HepG2 (cell line): ENCODE results near the gene RASGRP4. TPM values are rescaled to one million over a fixed set of nuclear protein-coding genes. Genes with fewer than 3 reads are reported as not detected.

Source experiments
- ATAC-seq: fragments of 200-7000 bp; cut with Tn5 transposase; 3 replicates; pipeline ENCODE4 v1.9.1; 2020; ENCODE audit warnings: mild to moderate bottlenecking, moderate library complexity
- BruUV-seq: library from RNA; stranded (reverse); fragments of 400-500 nt; replicated peaks from 2 replicates; lab custom pipeline; 2021; lab: Mats Ljungman, UMichigan
- CTCF ChIA-PET: fragments of 300-600 bp; formaldehyde crosslinking; extraction: SDS; loops from one replicate; lab custom pipeline; 2021; ENCODE audit warnings: low total read pairs, inconsistent platforms, low intra/inter-chr PET ratio; lab: Yijun Ruan, JAX
- POLR2A ChIA-PET: fragments of 350-600 bp; sonication (Branson Sonifier 250); formaldehyde crosslinking; loops from one replicate; lab custom pipeline; 2020; ENCODE audit warnings: antibody characterized with exemption, inconsistent platforms; lab: Yijun Ruan, JAX
- DNase-seq: peaks from one replicate; pipeline ENCODE4 v3.0.0-alpha.2; 2015; ENCODE audit warnings: low spot score
- FAIRE-seq: peaks from 3 replicates; lab custom pipeline; 2011; peaks lifted over from hg19 to GRCh38; lab: Jason Lieb, UNC
- H2AFZ ChIP-seq: one replicate; pipeline ENCODE4 v1.6.1; 2011; ENCODE audit warnings: low read length, inconsistent platforms
- H3K27ac ChIP-seq: fragments of 300-600 bp; 3 replicates; pipeline ENCODE4 v1.8.0; 2011; ENCODE audit warnings: mixed run types, mild to moderate bottlenecking, mixed read lengths, low read length, inconsistent platforms; ENCODE audit not compliant: insufficient read depth; ENCODE audit errors: extremely low read length
- H3K27me3 ChIP-seq, 2 experiments: fragments of 200-600 bp in 1 of 2; 2 replicates in 1 of 2; 3 replicates in 1 of 2; pipeline versions ENCODE4 v1.6.0 to v1.8.0; 2011; ENCODE audit warnings: low read length in 2 of 2, mild to moderate bottlenecking in 2 of 2, moderate library complexity in 2 of 2, inconsistent platforms in 1 of 2; ENCODE audit not compliant: insufficient read depth in 2 of 2, control insufficient read depth in 1 of 2
- H3K36me3 ChIP-seq, 2 experiments: fragments of 200-600 bp in 1 of 2; replicated peaks in 1 of 2; 2 replicates in 1 of 2; 3 replicates in 1 of 2; pipeline versions ENCODE4 v1.5.1 to v1.8.0; 2011; ENCODE audit warnings: low read length in 2 of 2, inconsistent platforms in 1 of 2; ENCODE audit not compliant: insufficient read depth in 2 of 2, control insufficient read depth in 1 of 2
- H3K4me1 ChIP-seq: 2 replicates; pipeline ENCODE4 v1.5.1; 2012; ENCODE audit warnings: low read length, inconsistent platforms; ENCODE audit not compliant: insufficient read depth
- H3K4me2 ChIP-seq: 2 replicates; pipeline ENCODE4 v1.6.0; 2011; ENCODE audit warnings: low read depth, low read length, inconsistent platforms
- H3K4me3 ChIP-seq, 3 experiments: fragments of 200-600 bp in 1 of 3; sonication (generic), shearing (Covaris generic) in 1 of 3; replicated peaks in 1 of 3; 2 replicates each; pipeline ENCODE4 v1.5.1; 2011 to 2016; ENCODE audit warnings: low read length in 3 of 3, inconsistent platforms in 2 of 3, low read depth in 2 of 3, mild to moderate bottlenecking in 2 of 3, control low read depth in 1 of 3, mixed read lengths in 1 of 3; ENCODE audit not compliant: insufficient read depth in 1 of 3
- H3K79me2 ChIP-seq: one replicate; pipeline ENCODE4 v1.6.1; 2011; ENCODE audit warnings: low read length, inconsistent platforms; ENCODE audit not compliant: insufficient read depth
- H3K9ac ChIP-seq: 2 replicates; pipeline ENCODE4 v1.6.0; 2011; ENCODE audit warnings: mild to moderate bottlenecking, low read depth, low read length, inconsistent platforms; ENCODE audit not compliant: insufficient read depth
- H3K9me3 ChIP-seq: 2 replicates; pipeline ENCODE4 v1.5.1; 2012; ENCODE audit warnings: mild to moderate bottlenecking, low read length
- H4K20me1 ChIP-seq: 2 replicates; pipeline ENCODE4 v1.6.0; 2011; ENCODE audit warnings: inconsistent platforms, mild to moderate bottlenecking, low read length, moderate library complexity; ENCODE audit not compliant: insufficient read depth
- CTCF ChIP-seq: sonication (generic); formaldehyde crosslinking; IDR thresholded peaks from 2 replicates; pipeline ENCODE4 v1.5.0; 2020; ENCODE audit warnings: mild to moderate bottlenecking, missing genetic modification reagents, moderate library complexity
- FOXM1 ChIP-seq: sonication (generic); formaldehyde crosslinking; IDR thresholded peaks from 2 replicates; pipeline ENCODE4 v1.5.0; 2020; ENCODE audit warnings: missing genetic modification reagents
- RAD21 ChIP-seq: fragments of 450-650 bp; formaldehyde crosslinking; IDR thresholded peaks from 2 replicates; pipeline ENCODE4 v1.5.0; 2020; ENCODE audit warnings: mild to moderate bottlenecking
- SMC3 ChIP-seq: IDR thresholded peaks from 2 replicates; pipeline ENCODE4 v1.6.1; 2011; ENCODE audit warnings: low read length, improper control_type of control experiment
- STAG1 ChIP-seq: sonication (generic); formaldehyde crosslinking; IDR thresholded peaks from 2 replicates; pipeline ENCODE4 v1.4.0; 2020; ENCODE audit warnings: missing genetic modification reagents
- XRCC5 ChIP-seq: fragments of 200-400 bp; formaldehyde crosslinking; optimal IDR thresholded peaks from 2 replicates; pipeline ENCODE3; 2017; ENCODE audit warnings: mild to moderate bottlenecking, low read length
- ZNF639 ChIP-seq: conservative IDR thresholded peaks from 2 replicates; pipeline ENCODE4 v1.6.1; 2018; ENCODE audit warnings: missing genetic modification reagents
- WGBS: methylation state at CpG from one replicate; pipeline ENCODE4 v1.1.6; 2017; ENCODE audit warnings: low lambda C conversion rate; 5-methylcytosine and 5-hydroxymethylcytosine counted together
- in situ Hi-C: cut with HindIII; loops from 2 replicates; pipeline ENCODE4 v1.10.0; 2017; ENCODE audit warnings: low pct_unique_long_range_greater_than_20kb; ENCODE audit not compliant: extremely low pct_ligation_motif_present
- intact Hi-C: fragments of 100-400 bp; cut with micrococcal nuclease; formaldehyde crosslinking; loops from one replicate; pipeline ENCODE4 v1.10.0; 2022; ENCODE audit not compliant: unreplicated experiment
- polyA plus RNA-seq, 8 experiments: library from polyadenylated mRNA; depleted of rRNA in 3 of 8; stranded (reverse) in 7 of 8; unstranded in 1 of 8; fragments of >200 nt; fragmentation: Illumina TruSeq in 4 of 8; extraction: Trizol in 4 of 8; gene quantifications; 2 replicates each; pipeline versions ENCODE4 v1.2.1 to v1.2.3, GENCODE V29; 2011 to 2016; ENCODE audit warnings: low read depth in 4 of 8, missing spikeins in 1 of 8, mixed read lengths in 1 of 8; ENCODE audit not compliant: insufficient read depth in 1 of 8
- total RNA-seq, 5 experiments: library from RNA; depleted of rRNA; stranded (reverse); fragments of >200 nt; fragmentation: Illumina TruSeq; extraction: Trizol; gene quantifications; 2 replicates each; pipeline ENCODE4 v1.2.3, GENCODE V29; 2016; ENCODE audit warnings: low read depth in 1 of 5

The RASGRP4 gene
- total and polyA plus RNA-seq, 2 of the 13 experiments (the other 11 are each of a cell fraction or from before 2014, with no cell fraction given) = not detected

- BruUV-seq = no TSS peak
- Histone ChIP-seq H4K20me1 (peaks cover 4% of the 10 kb centered on the region; the same call in 1 of the 2 replicates), H3K9ac (no peak overlapping the region), H3K4me3 (no peak overlapping the region), H3K36me3 (peaks cover 18 to 38% of the 10 kb centered on the region in 2 experiments), H2AFZ (no peak overlapping the region), H3K27ac (no peak overlapping the region), H3K27me3 (peaks cover 2 to 13% of the 10 kb centered on the region in 2 experiments; a peak in 3 of 5 replicates), H3K9me3 (no peaks in the 10 kb centered on the region), H3K4me2 (no peak overlapping the region), H3K79me2 (no peaks in the 10 kb centered on the region), H3K4me1 (peaks cover 15% of the 10 kb centered on the region)
- FAIRE-seq = no peak
- peak; percentile 24 for DNase-seq
- CTCF ChIA-PET = no interaction called here
- POLR2A ChIA-PET = interaction anchor here (1.4 to 2.5 kb wide), 2 partner anchors 10 to 24 kb away, joined by 3 to 15 read pairs; partner anchors contain the start of gene PSMD8
- WGBS = 76% methylated on average over 5 of the region's 10 CpGs
- ATAC-seq = peak; percentile 56
- in situ Hi-C loops (no loop called here), intact Hi-C loops (no loop called here)
- TF ChIP-seq STAG1 (CRISPR knock-in tag) (peak; percentile 53), RAD21 (CRISPR knock-in tag) (peak; percentile 45), XRCC5 (peak; percentile 18), FOXM1 (CRISPR knock-in tag) (no peak), CTCF (CRISPR knock-in tag) (peak; percentile 50), ZNF639 (CRISPR knock-in tag) (no peak), SMC3 (0 out of 2 replicates have a peak, but pooled peaks have one; percentile 18)
Measured at GRCh38 chr19:38384209-38385027, 41.6 kb downstream of the RASGRP4 start.
